HepG2 (cell line): ENCODE data around the gene NVL. TPM values are rescaled to one million over a fixed set of nuclear protein-coding genes. Genes with fewer than 3 reads are reported as not detected.

Experiments
- ATAC-seq: fragments of 200-7000 bp; cut with Tn5 transposase; 3 replicates; pipeline ENCODE4 v1.9.1; 2020; ENCODE audit warnings: mild to moderate bottlenecking, moderate library complexity
- BruUV-seq: library from RNA; stranded (reverse); fragments of 400-500 nt; replicated peaks from 2 replicates; lab custom pipeline; 2021; lab: Mats Ljungman, UMichigan
- CTCF ChIA-PET: fragments of 300-600 bp; formaldehyde crosslinking; extraction: SDS; loops from one replicate; lab custom pipeline; 2021; ENCODE audit warnings: low total read pairs, inconsistent platforms, low intra/inter-chr PET ratio; lab: Yijun Ruan, JAX
- POLR2A ChIA-PET: fragments of 350-600 bp; sonication (Branson Sonifier 250); formaldehyde crosslinking; loops from one replicate; lab custom pipeline; 2020; ENCODE audit warnings: antibody characterized with exemption, inconsistent platforms; lab: Yijun Ruan, JAX
- DNase-seq: peaks from one replicate; pipeline ENCODE4 v3.0.0-alpha.2; 2015; ENCODE audit warnings: low spot score
- FAIRE-seq: peaks from 3 replicates; lab custom pipeline; 2011; peaks lifted over from hg19 to GRCh38; lab: Jason Lieb, UNC
- H2AFZ ChIP-seq: one replicate; pipeline ENCODE4 v1.6.1; 2011; ENCODE audit warnings: low read length, inconsistent platforms
- H3K27ac ChIP-seq: fragments of 300-600 bp; 3 replicates; pipeline ENCODE4 v1.8.0; 2011; ENCODE audit warnings: mixed run types, mild to moderate bottlenecking, mixed read lengths, low read length, inconsistent platforms; ENCODE audit not compliant: insufficient read depth; ENCODE audit errors: extremely low read length
- H3K27me3 ChIP-seq, 2 experiments: fragments of 200-600 bp in 1 of 2; 2 replicates in 1 of 2; 3 replicates in 1 of 2; pipeline versions ENCODE4 v1.6.0 to v1.8.0; 2011; ENCODE audit warnings: low read length in 2 of 2, mild to moderate bottlenecking in 2 of 2, moderate library complexity in 2 of 2, inconsistent platforms in 1 of 2; ENCODE audit not compliant: insufficient read depth in 2 of 2, control insufficient read depth in 1 of 2
- H3K36me3 ChIP-seq, 2 experiments: fragments of 200-600 bp in 1 of 2; replicated peaks in 1 of 2; 2 replicates in 1 of 2; 3 replicates in 1 of 2; pipeline versions ENCODE4 v1.5.1 to v1.8.0; 2011; ENCODE audit warnings: low read length in 2 of 2, inconsistent platforms in 1 of 2; ENCODE audit not compliant: insufficient read depth in 2 of 2, control insufficient read depth in 1 of 2
- H3K4me1 ChIP-seq: 2 replicates; pipeline ENCODE4 v1.5.1; 2012; ENCODE audit warnings: low read length, inconsistent platforms; ENCODE audit not compliant: insufficient read depth
- H3K4me2 ChIP-seq: 2 replicates; pipeline ENCODE4 v1.6.0; 2011; ENCODE audit warnings: low read depth, low read length, inconsistent platforms
- H3K4me3 ChIP-seq, 3 experiments: fragments of 200-600 bp in 1 of 3; sonication (generic), shearing (Covaris generic) in 1 of 3; replicated peaks in 1 of 3; 2 replicates each; pipeline ENCODE4 v1.5.1; 2011 to 2016; ENCODE audit warnings: low read length in 3 of 3, inconsistent platforms in 2 of 3, low read depth in 2 of 3, mild to moderate bottlenecking in 2 of 3, control low read depth in 1 of 3, mixed read lengths in 1 of 3; ENCODE audit not compliant: insufficient read depth in 1 of 3
- H3K79me2 ChIP-seq: one replicate; pipeline ENCODE4 v1.6.1; 2011; ENCODE audit warnings: low read length, inconsistent platforms; ENCODE audit not compliant: insufficient read depth
- H3K9ac ChIP-seq: 2 replicates; pipeline ENCODE4 v1.6.0; 2011; ENCODE audit warnings: mild to moderate bottlenecking, low read depth, low read length, inconsistent platforms; ENCODE audit not compliant: insufficient read depth
- H3K9me3 ChIP-seq: 2 replicates; pipeline ENCODE4 v1.5.1; 2012; ENCODE audit warnings: mild to moderate bottlenecking, low read length
- H4K20me1 ChIP-seq: 2 replicates; pipeline ENCODE4 v1.6.0; 2011; ENCODE audit warnings: inconsistent platforms, mild to moderate bottlenecking, low read length, moderate library complexity; ENCODE audit not compliant: insufficient read depth
- CEBPB ChIP-seq: IDR thresholded peaks from 2 replicates; pipeline ENCODE4 v1.6.1; 2011; ENCODE audit warnings: low read depth, low read length, improper control_type of control experiment, borderline replicate concordance
- CEBPG ChIP-seq: IDR thresholded peaks from 2 replicates; pipeline ENCODE4 v1.6.1; 2016
- DPF2 ChIP-seq: sonication (generic); formaldehyde crosslinking; IDR thresholded peaks from 2 replicates; pipeline ENCODE4 v1.4.0; 2020; ENCODE audit warnings: mild to moderate bottlenecking, low read depth, missing genetic modification reagents, borderline replicate concordance
- GATAD2A ChIP-seq: IDR thresholded peaks from 2 replicates; pipeline ENCODE4 v1.6.1; 2016
- KDM5B ChIP-seq: sonication (generic); formaldehyde crosslinking; IDR thresholded peaks from 2 replicates; pipeline ENCODE4 v1.4.0; 2020; ENCODE audit warnings: missing genetic modification reagents, mild to moderate bottlenecking, borderline replicate concordance
- KLF15 ChIP-seq: sonication (generic); formaldehyde crosslinking; IDR thresholded peaks from 2 replicates; pipeline ENCODE4 v1.8.1; 2023; ENCODE audit warnings: borderline replicate concordance, mild to moderate bottlenecking, inconsistent platforms, missing genetic modification reagents, mixed read lengths
- MED1 ChIP-seq: sonication (generic); formaldehyde crosslinking; IDR thresholded peaks from 2 replicates; pipeline ENCODE4 v1.4.0; 2020; ENCODE audit warnings: missing genetic modification reagents
- RBAK ChIP-seq: sonication (generic); formaldehyde crosslinking; IDR thresholded peaks from 2 replicates; pipeline ENCODE4 v1.5.1; 2020; ENCODE audit warnings: mild to moderate bottlenecking, missing genetic modification reagents
- SALL2 ChIP-seq: sonication (generic); formaldehyde crosslinking; IDR thresholded peaks from 2 replicates; pipeline ENCODE4 v1.8.1; 2023; ENCODE audit warnings: mild to moderate bottlenecking, missing genetic modification reagents, inconsistent platforms
- TCF7 ChIP-seq: sonication (generic); IDR thresholded peaks from 2 replicates; pipeline ENCODE4 v1.6.1; 2016; ENCODE audit warnings: antibody characterized with exemption, low read depth
- ZBTB8A ChIP-seq: sonication (generic); formaldehyde crosslinking; IDR thresholded peaks from 2 replicates; pipeline ENCODE4 v1.4.0; 2020; ENCODE audit warnings: mild to moderate bottlenecking, low read depth, missing genetic modification reagents, borderline replicate concordance
- ZNF629 ChIP-seq: sonication (generic); formaldehyde crosslinking; conservative IDR thresholded peaks from 2 replicates; pipeline ENCODE4 v1.5.0; 2020; ENCODE audit warnings: missing genetic modification reagents
- WGBS: methylation state at CpG from one replicate; pipeline ENCODE4 v1.1.6; 2017; ENCODE audit warnings: low lambda C conversion rate; 5-methylcytosine and 5-hydroxymethylcytosine counted together
- in situ Hi-C: cut with HindIII; loops from 2 replicates; pipeline ENCODE4 v1.10.0; 2017; ENCODE audit warnings: low pct_unique_long_range_greater_than_20kb; ENCODE audit not compliant: extremely low pct_ligation_motif_present
- intact Hi-C: fragments of 100-400 bp; cut with micrococcal nuclease; formaldehyde crosslinking; loops from one replicate; pipeline ENCODE4 v1.10.0; 2022; ENCODE audit not compliant: unreplicated experiment
- polyA plus RNA-seq, 8 experiments: library from polyadenylated mRNA; depleted of rRNA in 3 of 8; stranded (reverse) in 7 of 8; unstranded in 1 of 8; fragments of >200 nt; fragmentation: Illumina TruSeq in 4 of 8; extraction: Trizol in 4 of 8; gene quantifications; 2 replicates each; pipeline versions ENCODE4 v1.2.1 to v1.2.3, GENCODE V29; 2011 to 2016; ENCODE audit warnings: low read depth in 4 of 8, missing spikeins in 1 of 8, mixed read lengths in 1 of 8; ENCODE audit not compliant: insufficient read depth in 1 of 8
- total RNA-seq, 5 experiments: library from RNA; depleted of rRNA; stranded (reverse); fragments of >200 nt; fragmentation: Illumina TruSeq; extraction: Trizol; gene quantifications; 2 replicates each; pipeline ENCODE4 v1.2.3, GENCODE V29; 2016; ENCODE audit warnings: low read depth in 1 of 5
- TF ChIP-seq, protein P1 (sequence below): sonication (generic); formaldehyde crosslinking; IDR thresholded peaks from 2 replicates; pipeline ENCODE4 v1.5.0; 2020; ENCODE audit warnings: mild to moderate bottlenecking, missing genetic modification reagents
- TF ChIP-seq, protein P2 (sequence below): IDR thresholded peaks from 2 replicates; pipeline ENCODE4 v1.6.1; 2016; ENCODE audit warnings: low read depth, missing genetic modification reagents, missing compliant biosample characterization
- TF ChIP-seq, protein P3 (sequence below): sonication (generic); formaldehyde crosslinking; IDR thresholded peaks from 2 replicates; pipeline ENCODE4 v1.8.0; 2022; ENCODE audit warnings: mild to moderate bottlenecking, missing genetic modification reagents, moderate library complexity

NVL gene
- total and polyA plus RNA-seq, 2 of the 13 experiments (the other 11 are each of a cell fraction or from before 2014, with no cell fraction given): 8.3 to 21.0 TPM

DNA sequence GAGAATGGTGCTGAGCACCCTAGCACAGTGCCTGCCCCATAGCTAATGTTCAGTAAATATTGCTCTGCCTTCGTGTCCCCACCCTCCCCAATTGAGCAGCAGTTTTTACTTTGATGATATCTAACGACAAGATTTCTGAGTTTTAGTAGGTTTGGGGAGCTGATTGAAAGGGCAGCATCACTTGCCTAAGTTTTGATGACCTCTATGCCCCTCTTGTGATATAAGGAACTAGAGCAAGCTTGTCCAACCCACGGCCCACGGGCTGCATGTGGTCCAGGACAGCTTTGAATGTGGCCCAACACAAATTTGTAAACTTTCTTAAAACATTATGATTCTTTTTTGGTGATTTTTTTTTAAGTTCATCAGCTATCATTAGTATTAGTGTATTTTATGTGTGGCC is 28.3 kb upstream of the NVL start (continued):
- TF ChIP-seq ZBTB8A (CRISPR knock-in tag) (no peak), TCF7 (no peak)
- TF ChIP-seq, all 625 proteins: peak for 0

DNA sequence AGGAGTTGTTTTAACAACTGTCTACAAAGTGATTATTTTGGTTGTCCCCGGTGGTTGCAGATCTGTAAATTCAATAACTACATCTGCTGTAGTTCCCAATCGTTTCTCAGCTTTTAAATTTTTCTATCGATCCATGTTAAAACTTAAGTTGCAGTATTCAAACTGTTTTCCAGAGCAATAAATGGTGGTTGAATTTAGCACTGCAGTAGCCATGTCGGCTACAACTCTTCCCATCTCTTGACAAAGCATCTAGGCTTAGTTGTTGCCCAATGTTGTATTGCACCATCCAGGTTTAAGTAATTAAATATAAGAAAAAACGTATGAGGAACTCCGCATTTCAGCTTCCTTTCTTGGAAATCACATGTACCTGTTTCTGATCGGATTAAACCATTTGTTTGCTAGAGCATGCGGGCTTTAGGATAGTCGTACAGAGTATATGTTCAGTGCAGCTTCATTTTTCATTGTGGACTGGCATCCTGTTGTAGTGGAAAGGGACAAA is 27.7 kb upstream of the NVL start:
- POLR2A ChIA-PET: interaction anchor here (1.9 kb wide), 1 partner anchor 28 kb away, joined by 5 read pairs; the partner anchor contains the start of gene NVL
- ATAC-seq (peak; percentile 37), DNase-seq (peak; percentile 30), FAIRE-seq (no peak)
- Histone ChIP-seq H3K4me3 (peak overlapping the region; percentile 71 to 95 (median 90)), H3K36me3 (no peaks in the 10 kb centered on the region), H3K79me2 (peaks cover 32% of the 10 kb centered on the region), H3K9ac (peak overlapping the region; percentile 72), H2AFZ (no peak overlapping the region), H3K27ac (peak overlapping the region; percentile 43), H3K9me3 (no peaks in the 10 kb centered on the region), H3K27me3 (no peaks in the 10 kb centered on the region; a peak in 1 of 5 replicates), H3K4me2 (peak overlapping the region; percentile 88), H3K4me1 (peaks cover 48% of the 10 kb centered on the region), H4K20me1 (0 out of 2 replicates have a peak, but pooled peaks cover 2% of the 10 kb centered on the region)
- in situ Hi-C loops: no loop called here
- no TSS peak for BruUV-seq
- 8% methylated on average over 9 of the region's 9 CpGs for WGBS
- CTCF ChIA-PET: no interaction called here
- intact Hi-C loops: loop anchor here (5.0 kb wide), 1 partner anchor 100 kb away; no protein-coding TSS in a partner anchor
- TF ChIP-seq KLF15 (CRISPR knock-in tag) (no peak), CEBPB (peak; percentile 87), KDM5B (no peak), DPF2 (CRISPR knock-in tag) (no peak), MED1 (CRISPR knock-in tag) (no peak), ZNF629 (CRISPR knock-in tag) (no peak), GATAD2A (CRISPR knock-in tag) (0 out of 2 replicates have a peak, but pooled peaks have one; percentile 15), RBAK (CRISPR knock-in tag) (no peak), CEBPG (CRISPR knock-in tag) (peak; percentile 68), SALL2 (CRISPR knock-in tag) (no peak)
- TF ChIP-seq, protein P1, sequence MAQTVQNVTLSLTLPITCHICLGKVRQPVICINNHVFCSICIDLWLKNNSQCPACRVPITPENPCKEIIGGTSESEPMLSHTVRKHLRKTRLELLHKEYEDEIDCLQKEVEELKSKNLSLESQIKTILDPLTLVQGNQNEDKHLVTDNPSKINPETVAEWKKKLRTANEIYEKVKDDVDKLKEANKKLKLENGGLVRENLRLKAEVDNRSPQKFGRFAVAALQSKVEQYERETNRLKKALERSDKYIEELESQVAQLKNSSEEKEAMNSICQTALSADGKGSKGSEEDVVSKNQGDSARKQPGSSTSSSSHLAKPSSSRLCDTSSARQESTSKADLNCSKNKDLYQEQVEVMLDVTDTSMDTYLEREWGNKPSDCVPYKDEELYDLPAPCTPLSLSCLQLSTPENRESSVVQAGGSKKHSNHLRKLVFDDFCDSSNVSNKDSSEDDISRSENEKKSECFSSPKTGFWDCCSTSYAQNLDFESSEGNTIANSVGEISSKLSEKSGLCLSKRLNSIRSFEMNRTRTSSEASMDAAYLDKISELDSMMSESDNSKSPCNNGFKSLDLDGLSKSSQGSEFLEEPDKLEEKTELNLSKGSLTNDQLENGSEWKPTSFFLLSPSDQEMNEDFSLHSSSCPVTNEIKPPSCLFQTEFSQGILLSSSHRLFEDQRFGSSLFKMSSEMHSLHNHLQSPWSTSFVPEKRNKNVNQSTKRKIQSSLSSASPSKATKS (CRISPR knock-in tag): no peak
- TF ChIP-seq, protein P2, sequence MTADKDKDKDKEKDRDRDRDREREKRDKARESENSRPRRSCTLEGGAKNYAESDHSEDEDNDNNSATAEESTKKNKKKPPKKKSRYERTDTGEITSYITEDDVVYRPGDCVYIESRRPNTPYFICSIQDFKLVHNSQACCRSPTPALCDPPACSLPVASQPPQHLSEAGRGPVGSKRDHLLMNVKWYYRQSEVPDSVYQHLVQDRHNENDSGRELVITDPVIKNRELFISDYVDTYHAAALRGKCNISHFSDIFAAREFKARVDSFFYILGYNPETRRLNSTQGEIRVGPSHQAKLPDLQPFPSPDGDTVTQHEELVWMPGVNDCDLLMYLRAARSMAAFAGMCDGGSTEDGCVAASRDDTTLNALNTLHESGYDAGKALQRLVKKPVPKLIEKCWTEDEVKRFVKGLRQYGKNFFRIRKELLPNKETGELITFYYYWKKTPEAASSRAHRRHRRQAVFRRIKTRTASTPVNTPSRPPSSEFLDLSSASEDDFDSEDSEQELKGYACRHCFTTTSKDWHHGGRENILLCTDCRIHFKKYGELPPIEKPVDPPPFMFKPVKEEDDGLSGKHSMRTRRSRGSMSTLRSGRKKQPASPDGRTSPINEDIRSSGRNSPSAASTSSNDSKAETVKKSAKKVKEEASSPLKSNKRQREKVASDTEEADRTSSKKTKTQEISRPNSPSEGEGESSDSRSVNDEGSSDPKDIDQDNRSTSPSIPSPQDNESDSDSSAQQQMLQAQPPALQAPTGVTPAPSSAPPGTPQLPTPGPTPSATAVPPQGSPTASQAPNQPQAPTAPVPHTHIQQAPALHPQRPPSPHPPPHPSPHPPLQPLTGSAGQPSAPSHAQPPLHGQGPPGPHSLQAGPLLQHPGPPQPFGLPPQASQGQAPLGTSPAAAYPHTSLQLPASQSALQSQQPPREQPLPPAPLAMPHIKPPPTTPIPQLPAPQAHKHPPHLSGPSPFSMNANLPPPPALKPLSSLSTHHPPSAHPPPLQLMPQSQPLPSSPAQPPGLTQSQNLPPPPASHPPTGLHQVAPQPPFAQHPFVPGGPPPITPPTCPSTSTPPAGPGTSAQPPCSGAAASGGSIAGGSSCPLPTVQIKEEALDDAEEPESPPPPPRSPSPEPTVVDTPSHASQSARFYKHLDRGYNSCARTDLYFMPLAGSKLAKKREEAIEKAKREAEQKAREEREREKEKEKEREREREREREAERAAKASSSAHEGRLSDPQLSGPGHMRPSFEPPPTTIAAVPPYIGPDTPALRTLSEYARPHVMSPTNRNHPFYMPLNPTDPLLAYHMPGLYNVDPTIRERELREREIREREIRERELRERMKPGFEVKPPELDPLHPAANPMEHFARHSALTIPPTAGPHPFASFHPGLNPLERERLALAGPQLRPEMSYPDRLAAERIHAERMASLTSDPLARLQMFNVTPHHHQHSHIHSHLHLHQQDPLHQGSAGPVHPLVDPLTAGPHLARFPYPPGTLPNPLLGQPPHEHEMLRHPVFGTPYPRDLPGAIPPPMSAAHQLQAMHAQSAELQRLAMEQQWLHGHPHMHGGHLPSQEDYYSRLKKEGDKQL (CRISPR knock-in tag): no peak
- TF ChIP-seq, protein P3, sequence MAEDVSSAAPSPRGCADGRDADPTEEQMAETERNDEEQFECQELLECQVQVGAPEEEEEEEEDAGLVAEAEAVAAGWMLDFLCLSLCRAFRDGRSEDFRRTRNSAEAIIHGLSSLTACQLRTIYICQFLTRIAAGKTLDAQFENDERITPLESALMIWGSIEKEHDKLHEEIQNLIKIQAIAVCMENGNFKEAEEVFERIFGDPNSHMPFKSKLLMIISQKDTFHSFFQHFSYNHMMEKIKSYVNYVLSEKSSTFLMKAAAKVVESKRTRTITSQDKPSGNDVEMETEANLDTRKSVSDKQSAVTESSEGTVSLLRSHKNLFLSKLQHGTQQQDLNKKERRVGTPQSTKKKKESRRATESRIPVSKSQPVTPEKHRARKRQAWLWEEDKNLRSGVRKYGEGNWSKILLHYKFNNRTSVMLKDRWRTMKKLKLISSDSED (CRISPR knock-in tag): no peak
